Measurements from ENCODE around the gene EXTL1. TPM values are rescaled to one million over a fixed set of nuclear protein-coding genes. Genes with fewer than 3 reads are reported as not detected.

EXTL1 gene
- polyA plus RNA-seq, 1 of the 3 experiments (the other 2 are of a cell fraction), result 0.58 TPM

GRCh38 chr1:26016953-26017545 is 4.5 kb upstream of the EXTL1 start:
- H3K4me1 ChIP-seq (ENCODE audit: control insufficient read depth in 1 of 2, insufficient read depth in 2 of 2, low read depth in 1 of 2, low read length in 1 of 2), result peaks cover 8 to 36% of the 10 kb centered on the region in 2 experiments; a peak in 2 of 4 replicates
- H2AFZ ChIP-seq (ENCODE audit: low read depth), result no peak overlapping the region
- H3K4me3 ChIP-seq (ENCODE audit: low read depth in 2 of 2, low read length in 1 of 2), result no peak overlapping the region
- H3K36me3 ChIP-seq (replicated peaks in 1 of 2; ENCODE audit: control insufficient read depth in 1 of 2, insufficient read depth in 2 of 2, low read length in 1 of 2), result no peaks in the 10 kb centered on the region
- H3K27me3 ChIP-seq (ENCODE audit: insufficient read depth), result no peaks in the 10 kb centered on the region
- no peaks in the 10 kb centered on the region for H4K20me1 ChIP-seq (ENCODE audit: insufficient read depth)
- H3F3A ChIP-seq (replicated peaks; ENCODE audit: insufficient read depth), result no peaks in the 10 kb centered on the region
- ChIA-PET CTCF (interaction anchor here (2.0 to 2.2 kb wide), 2 partner anchors 12 to 122 kb away, joined by 7 to 10 read pairs; no protein-coding TSS in a partner anchor), POLR2A (interaction anchor here (0.9 kb wide), 1 partner anchor 185 kb away, joined by 3 read pairs; no protein-coding TSS in a partner anchor)
- H3K27ac ChIP-seq (ENCODE audit: low read depth in 2 of 2, low read length in 1 of 2), result no peak overlapping the region
- no peaks in the 10 kb centered on the region for H3K79me2 ChIP-seq (ENCODE audit: insufficient read depth)
- no peaks in the 10 kb centered on the region for H3K9me2 ChIP-seq
- H3K9ac ChIP-seq, result no peak overlapping the region
- WGBS (ENCODE audit: low lambda C conversion rate), result 75% methylated on average over 4 of the region's 6 CpGs
- no peak for DNase-seq
- H3K4me2 ChIP-seq, result peak overlapping the region; percentile 54; the same call in 1 of the 2 replicates
- TF ChIP-seq EP300 (IDR thresholded peaks at IDR 0.05; ENCODE audit: borderline replicate concordance in 1 of 2, low read depth in 1 of 2, low read length in 1 of 2) (no peak), NRF1 (IDR thresholded peaks at IDR 0.05; ENCODE audit: low read depth, low read length) (no peak), ELF1 (IDR thresholded peaks at IDR 0.05) (no peak), USF2 (IDR thresholded peaks at IDR 0.05; ENCODE audit: borderline replicate concordance, low read depth, low read length) (no peak), FOXJ3 (CRISPR knock-in tag; IDR thresholded peaks at IDR 0.05) (no peak), RCOR1 (IDR thresholded peaks at IDR 0.05; ENCODE audit: low read length) (no peak), SMC3 (IDR thresholded peaks at IDR 0.05; ENCODE audit: low read depth, low read length) (no peak), POLR2AphosphoS5 (IDR thresholded peaks at IDR 0.05; ENCODE audit: low read depth, low read length) (no peak), CTCF (IDR thresholded peaks at IDR 0.05) (no peak)
- H3K9me3 ChIP-seq, result no peaks in the 10 kb centered on the region

- H3K9ac ChIP-seq, result no peak overlapping the region
These were observed 4.0 kb upstream of the EXTL1 start for GRCh38 chr1:26017606-26018005.

More at GRCh38 chr1:26017606-26018005, 4.0 kb upstream of the EXTL1 start:
- Histone ChIP-seq H3K9me3 (no peaks in the 10 kb centered on the region), H3K4me3 (ENCODE audit: low read depth in 2 of 2, low read length in 1 of 2) (no peak overlapping the region), H3K4me2 (no peak overlapping the region), H3K79me2 (ENCODE audit: insufficient read depth) (no peaks in the 10 kb centered on the region), H4K20me1 (ENCODE audit: insufficient read depth) (no peaks in the 10 kb centered on the region), H3K27me3 (ENCODE audit: insufficient read depth) (no peaks in the 10 kb centered on the region), H3K4me1 (ENCODE audit: control insufficient read depth in 1 of 2, insufficient read depth in 2 of 2, low read depth in 1 of 2, low read length in 1 of 2) (peaks cover 8 to 41% of the 10 kb centered on the region in 2 experiments; a peak in 2 of 4 replicates), H3K9me2 (no peaks in the 10 kb centered on the region), H2AFZ (ENCODE audit: low read depth) (no peak overlapping the region), H3F3A (replicated peaks; ENCODE audit: insufficient read depth) (no peaks in the 10 kb centered on the region), H3K27ac (ENCODE audit: low read depth in 2 of 2, low read length in 1 of 2) (no peak overlapping the region), H3K36me3 (replicated peaks in 1 of 2; ENCODE audit: control insufficient read depth in 1 of 2, insufficient read depth in 2 of 2, low read length in 1 of 2) (no peaks in the 10 kb centered on the region)
- ChIA-PET POLR2A (no interaction called here), CTCF (interaction anchor here (2.0 to 2.2 kb wide), 2 partner anchors 13 to 122 kb away, joined by 7 to 10 read pairs; no protein-coding TSS in a partner anchor)
- WGBS (ENCODE audit: low lambda C conversion rate), result 67% methylated on average over 5 of the region's 6 CpGs
- TF ChIP-seq CHD2 (IDR thresholded peaks at IDR 0.05; ENCODE audit: low read length, partially characterized antibody) (no peak), RAD21 (IDR thresholded peaks at IDR 0.05; ENCODE audit: low read length) (no peak), TEAD4 (IDR thresholded peaks at IDR 0.05; ENCODE audit: borderline replicate concordance, insufficient read depth) (no peak), SIN3A (IDR thresholded peaks at IDR 0.05; ENCODE audit: borderline replicate concordance, low read depth, low read length) (no peak), FOXJ3 (CRISPR knock-in tag; IDR thresholded peaks at IDR 0.05) (no peak), NFIC (IDR thresholded peaks at IDR 0.05; ENCODE audit: borderline replicate concordance) (no peak)
- no peak for DNase-seq

Data from SK-N-SH (cell line).